Measurements from ENCODE around the gene SP140.

Gene SP140

DNA sequence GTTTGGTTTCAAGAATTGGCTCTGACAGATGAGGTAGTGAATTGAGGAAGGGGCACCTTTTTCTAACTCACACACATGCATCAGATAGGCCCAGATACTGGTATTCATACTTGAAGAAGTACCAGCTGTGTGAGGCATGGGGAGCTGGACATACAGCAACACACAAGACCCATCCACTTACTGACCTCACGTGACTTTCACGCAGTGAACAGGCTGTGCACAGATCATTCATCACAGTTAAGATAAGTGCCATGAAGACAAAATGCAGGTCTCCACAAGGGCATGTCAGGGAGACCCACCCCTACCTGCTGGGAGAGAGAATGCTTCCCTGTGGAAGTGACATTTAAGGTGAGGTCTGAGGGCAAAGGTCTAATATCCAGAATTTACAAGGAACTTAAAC lies 44.3 kb upstream of the SP140 start:
- H3K27ac ChIP-seq (ENCODE audit: low read length, poor library complexity, severe bottlenecking): no peak overlapping the region
- peak overlapping the region in 1 of 2 experiments; percentile 26 for H3K14ac ChIP-seq (ENCODE audit: low read length in 2 of 2)
- H2BK5ac ChIP-seq (ENCODE audit: low read depth, low read length, poor library complexity, severe bottlenecking): no peak overlapping the region
- no peaks in the 10 kb centered on the region for H3K4me1 ChIP-seq (ENCODE audit: control insufficient read depth, insufficient read depth, low read depth, low read length)
- H4K8ac ChIP-seq (ENCODE audit: low read length): no peak overlapping the region
- no peak overlapping the region for H2AK5ac ChIP-seq (ENCODE audit: low read length, severe bottlenecking)
- H3K9me3 ChIP-seq (ENCODE audit: control insufficient read depth, low read length): no peaks in the 10 kb centered on the region
- no peak for DNase-seq
- H3K9ac ChIP-seq (ENCODE audit: low read length): no peak overlapping the region
- H2BK15ac ChIP-seq (ENCODE audit: low read depth, poor library complexity, severe bottlenecking): no peak overlapping the region
- H3K18ac ChIP-seq (ENCODE audit: low read depth in 1 of 2, low read length in 2 of 2): no peak overlapping the region
- no peak overlapping the region for H2BK12ac ChIP-seq (ENCODE audit: low read length in 2 of 2)
- no peak overlapping the region for H2AFZ ChIP-seq (ENCODE audit: low read depth, low read length)
- H2BK120ac ChIP-seq (ENCODE audit: low read depth, low read length): no peak overlapping the region
- WGBS: 91% methylated on average over 2 of the region's 2 CpGs
- H3K4me2 ChIP-seq (ENCODE audit: low read length, poor library complexity, severe bottlenecking): no peak overlapping the region
- no peak overlapping the region for H3K4me3 ChIP-seq (ENCODE audit: insufficient read depth in 1 of 2, low read depth in 1 of 2, low read length in 2 of 2)
- no peaks in the 10 kb centered on the region for H3K79me1 ChIP-seq (replicated peaks; ENCODE audit: low read length, poor library complexity, severe bottlenecking)
- peaks cover 30 to 84% of the 10 kb centered on the region in 2 experiments for H3K36me3 ChIP-seq (ENCODE audit: control insufficient read depth in 1 of 2, insufficient read depth in 2 of 2, low read depth in 1 of 2, low read length in 2 of 2)
- H3K23ac ChIP-seq (ENCODE audit: low read length in 2 of 2): no peak overlapping the region
- no peak overlapping the region for H4K91ac ChIP-seq (ENCODE audit: low read length)
- H3K27me3 ChIP-seq (ENCODE audit: control insufficient read depth in 1 of 2, insufficient read depth in 1 of 2, low read length in 2 of 2): no peaks in the 10 kb centered on the region
- no peak overlapping the region for H3K4ac ChIP-seq (ENCODE audit: low read depth in 1 of 2, low read length in 2 of 2)

DNA sequence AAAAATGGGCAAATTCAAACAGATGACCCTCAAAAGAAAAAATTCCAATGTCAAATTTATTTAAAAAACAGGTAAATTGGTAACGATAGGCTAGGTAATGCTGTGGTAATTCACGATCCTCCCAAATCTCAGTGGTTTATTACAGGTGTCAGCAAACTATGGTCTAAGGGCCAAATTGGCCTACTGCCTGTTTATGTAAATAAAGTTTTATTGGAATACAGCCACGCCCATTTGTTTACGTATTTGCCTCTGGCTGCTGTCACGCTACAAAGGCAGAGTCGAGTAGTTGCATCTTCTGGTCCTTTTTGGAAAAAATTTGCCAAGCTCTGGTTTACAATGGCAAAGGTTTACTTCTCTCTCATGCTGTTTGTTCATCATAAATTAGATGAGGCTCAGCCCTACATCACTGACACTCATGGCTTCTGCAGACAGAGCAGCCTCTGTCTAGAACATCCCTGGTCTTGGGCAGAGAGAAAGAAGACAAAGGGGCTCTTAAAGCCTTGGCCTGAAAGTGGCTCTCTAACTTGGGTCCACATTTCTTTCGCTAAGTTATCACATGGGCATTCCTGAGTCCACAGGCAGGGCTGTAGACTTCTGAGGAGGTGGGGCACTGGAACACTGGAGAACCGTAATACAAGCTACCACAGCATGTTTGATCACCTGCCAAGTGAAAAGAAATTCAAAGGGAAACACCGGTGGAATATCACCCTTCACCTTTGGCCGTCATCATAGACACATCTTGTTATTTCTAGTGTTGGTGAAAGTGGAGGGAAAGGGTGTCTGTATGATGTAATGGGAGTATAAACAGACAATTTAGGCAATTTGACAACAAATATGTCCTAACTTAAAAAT lies 40.6 kb upstream of the SP140 start:
- Histone ChIP-seq H3K4me2 (ENCODE audit: low read length, poor library complexity, severe bottlenecking) (no peak overlapping the region), H3K27ac (ENCODE audit: low read length, poor library complexity, severe bottlenecking) (no peak overlapping the region), H4K8ac (ENCODE audit: low read length) (no peak overlapping the region), H2BK12ac (ENCODE audit: low read length in 2 of 2) (no peak overlapping the region), H3K9me3 (ENCODE audit: control insufficient read depth, low read length) (no peaks in the 10 kb centered on the region), H3K4me3 (ENCODE audit: insufficient read depth in 1 of 2, low read depth in 1 of 2, low read length in 2 of 2) (no peak overlapping the region), H3K36me3 (ENCODE audit: control insufficient read depth in 1 of 2, insufficient read depth in 2 of 2, low read depth in 1 of 2, low read length in 2 of 2) (peaks cover 14 to 53% of the 10 kb centered on the region in 2 experiments), H2AFZ (ENCODE audit: low read depth, low read length) (no peak overlapping the region), H3K4me1 (ENCODE audit: control insufficient read depth, insufficient read depth, low read depth, low read length) (no peaks in the 10 kb centered on the region), H2BK120ac (ENCODE audit: low read depth, low read length) (no peak overlapping the region), H3K23ac (ENCODE audit: low read length in 2 of 2) (no peak overlapping the region), H3K4ac (ENCODE audit: low read depth in 1 of 2, low read length in 2 of 2) (no peak overlapping the region), H3K9ac (ENCODE audit: low read length) (no peak overlapping the region), H3K18ac (ENCODE audit: low read depth in 1 of 2, low read length in 2 of 2) (no peak overlapping the region), H2AK5ac (ENCODE audit: low read length, severe bottlenecking) (no peak overlapping the region), H3K27me3 (ENCODE audit: control insufficient read depth in 1 of 2, insufficient read depth in 1 of 2, low read length in 2 of 2) (no peaks in the 10 kb centered on the region), H3K79me1 (replicated peaks; ENCODE audit: low read length, poor library complexity, severe bottlenecking) (no peaks in the 10 kb centered on the region), H2BK5ac (ENCODE audit: low read depth, low read length, poor library complexity, severe bottlenecking) (no peak overlapping the region), H4K91ac (ENCODE audit: low read length) (no peak overlapping the region), H3K14ac (ENCODE audit: low read length in 2 of 2) (no peak overlapping the region), H2BK15ac (ENCODE audit: low read depth, poor library complexity, severe bottlenecking) (no peak overlapping the region)
- WGBS: 78% methylated on average over 8 of the region's 10 CpGs
- no peak for DNase-seq

DNA sequence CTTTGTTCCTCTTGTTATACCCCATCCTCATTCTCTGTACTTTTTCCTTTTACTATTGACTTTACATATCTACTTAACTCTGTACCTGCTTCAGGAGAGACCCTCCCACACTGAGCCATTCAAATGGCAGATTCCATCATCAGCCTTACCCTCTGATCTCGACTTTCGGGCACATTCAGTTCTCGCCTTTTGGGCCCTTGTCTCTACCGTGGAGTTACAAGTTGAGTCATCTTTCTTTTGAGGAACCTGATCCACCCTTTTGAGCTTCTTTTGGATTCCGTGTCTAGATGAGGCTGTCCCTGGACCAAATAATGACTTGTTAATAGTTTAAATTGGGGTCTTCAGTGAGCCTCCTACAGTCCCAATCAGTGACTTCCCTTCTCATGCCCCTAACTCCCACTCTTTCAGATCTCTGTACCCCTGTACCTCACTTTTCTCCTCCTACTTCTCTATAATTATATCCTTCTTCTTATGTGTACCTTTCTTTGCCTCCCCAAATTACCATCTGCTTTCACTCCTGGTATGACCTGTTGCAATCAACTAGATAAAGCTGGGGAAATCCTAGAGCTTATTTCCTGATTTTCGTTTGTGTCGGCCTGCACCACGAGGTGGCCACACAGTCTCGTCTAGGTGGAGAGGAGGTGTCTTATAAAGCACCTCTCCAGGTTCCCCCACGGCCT lies 23.0 kb upstream of the SP140 start:
- H2BK120ac ChIP-seq (ENCODE audit: low read depth, low read length): no peak overlapping the region
- no peak overlapping the region for H2AK5ac ChIP-seq (ENCODE audit: low read length, severe bottlenecking)
- H3K9ac ChIP-seq (ENCODE audit: low read length): no peak overlapping the region
- no peak overlapping the region for H3K4ac ChIP-seq (ENCODE audit: low read depth in 1 of 2, low read length in 2 of 2)
- H2BK15ac ChIP-seq (ENCODE audit: low read depth, poor library complexity, severe bottlenecking): no peak overlapping the region
- peaks cover 5% of the 10 kb centered on the region for H3K9me3 ChIP-seq (ENCODE audit: control insufficient read depth, low read length)
- H3K23ac ChIP-seq (ENCODE audit: low read length in 2 of 2): no peak overlapping the region
- no peak overlapping the region for H3K18ac ChIP-seq (ENCODE audit: low read depth in 1 of 2, low read length in 2 of 2)
- 97% methylated on average over 10 of the region's 10 CpGs for WGBS
- H3K14ac ChIP-seq (ENCODE audit: low read length in 2 of 2): no peak overlapping the region
- H3K27me3 ChIP-seq (ENCODE audit: control insufficient read depth in 1 of 2, insufficient read depth in 1 of 2, low read length in 2 of 2): no peaks in the 10 kb centered on the region
- H4K8ac ChIP-seq (ENCODE audit: low read length): no peak overlapping the region
- H3K36me3 ChIP-seq (ENCODE audit: control insufficient read depth in 1 of 2, insufficient read depth in 2 of 2, low read depth in 1 of 2, low read length in 2 of 2): peaks cover 31 to 94% of the 10 kb centered on the region in 2 experiments
- no peak for DNase-seq
- H3K4me2 ChIP-seq (ENCODE audit: low read length, poor library complexity, severe bottlenecking): no peak overlapping the region
- no peak overlapping the region for H3K4me3 ChIP-seq (ENCODE audit: insufficient read depth in 1 of 2, low read depth in 1 of 2, low read length in 2 of 2)
- H3K79me1 ChIP-seq (replicated peaks; ENCODE audit: low read length, poor library complexity, severe bottlenecking): no peaks in the 10 kb centered on the region
- H3K4me1 ChIP-seq (ENCODE audit: control insufficient read depth, insufficient read depth, low read depth, low read length): no peaks in the 10 kb centered on the region
- H2AFZ ChIP-seq (ENCODE audit: low read depth, low read length): no peak overlapping the region
- H4K91ac ChIP-seq (ENCODE audit: low read length): no peak overlapping the region
- H2BK5ac ChIP-seq (ENCODE audit: low read depth, low read length, poor library complexity, severe bottlenecking): no peak overlapping the region
- H2BK12ac ChIP-seq (ENCODE audit: low read length in 2 of 2): no peak overlapping the region
- H3K27ac ChIP-seq (ENCODE audit: low read length, poor library complexity, severe bottlenecking): no peak overlapping the region

DNA sequence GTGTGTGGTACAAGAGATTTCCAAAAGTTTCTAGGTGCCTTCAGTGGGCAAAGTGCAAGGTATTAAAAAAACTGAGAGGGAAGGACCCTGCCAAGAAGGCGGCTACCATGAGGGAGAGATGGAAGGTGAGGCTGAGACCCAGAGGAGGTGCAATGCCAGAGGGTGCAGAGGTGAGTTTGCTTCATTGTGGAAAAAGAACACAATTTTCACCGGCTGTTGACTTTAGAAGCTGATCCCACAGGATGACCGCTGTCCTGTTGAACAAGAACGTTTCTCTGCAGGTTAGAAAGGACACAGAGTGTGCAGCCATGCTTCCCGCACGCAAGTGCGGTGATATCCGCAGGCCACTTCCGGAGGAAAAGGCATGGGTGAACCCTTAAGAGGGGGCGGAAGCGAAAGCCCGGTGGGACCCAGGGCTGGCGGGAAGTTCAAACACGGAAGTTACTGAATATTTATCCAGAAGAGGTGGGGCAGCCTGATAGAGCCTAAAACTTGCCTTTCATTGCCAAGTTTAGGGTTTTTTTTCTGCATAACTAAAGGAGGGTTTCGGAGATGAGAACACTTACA lies 22.3 kb upstream of the SP140 start:
- no peak overlapping the region for H3K27ac ChIP-seq (ENCODE audit: low read length, poor library complexity, severe bottlenecking)
- no peak overlapping the region for H4K91ac ChIP-seq (ENCODE audit: low read length)
- 96% methylated on average over 14 of the region's 15 CpGs for WGBS

More for the DNA sequence above, 22.3 kb upstream of the SP140 start:
- H2BK120ac ChIP-seq (ENCODE audit: low read depth, low read length): no peak overlapping the region
- no peak overlapping the region for H3K18ac ChIP-seq (ENCODE audit: low read depth in 1 of 2, low read length in 2 of 2)
- H4K8ac ChIP-seq (ENCODE audit: low read length): no peak overlapping the region
- no peak overlapping the region for H3K4me2 ChIP-seq (ENCODE audit: low read length, poor library complexity, severe bottlenecking)
- no peak overlapping the region for H2BK5ac ChIP-seq (ENCODE audit: low read depth, low read length, poor library complexity, severe bottlenecking)
- no peak overlapping the region for H3K4ac ChIP-seq (ENCODE audit: low read depth in 1 of 2, low read length in 2 of 2)
- H3K4me3 ChIP-seq (ENCODE audit: insufficient read depth in 1 of 2, low read depth in 1 of 2, low read length in 2 of 2): no peak overlapping the region
- no peak for DNase-seq
- H2AFZ ChIP-seq (ENCODE audit: low read depth, low read length): no peak overlapping the region
- H3K4me1 ChIP-seq (ENCODE audit: control insufficient read depth, insufficient read depth, low read depth, low read length): no peaks in the 10 kb centered on the region
- H2BK12ac ChIP-seq (ENCODE audit: low read length in 2 of 2): no peak overlapping the region
- no peaks in the 10 kb centered on the region for H3K79me1 ChIP-seq (replicated peaks; ENCODE audit: low read length, poor library complexity, severe bottlenecking)
- no peak overlapping the region for H3K14ac ChIP-seq (ENCODE audit: low read length in 2 of 2)
- no peak overlapping the region for H2BK15ac ChIP-seq (ENCODE audit: low read depth, poor library complexity, severe bottlenecking)
- H3K23ac ChIP-seq (ENCODE audit: low read length in 2 of 2): no peak overlapping the region
- H3K27me3 ChIP-seq (ENCODE audit: control insufficient read depth in 1 of 2, insufficient read depth in 1 of 2, low read length in 2 of 2): no peaks in the 10 kb centered on the region
- peaks cover 1% of the 10 kb centered on the region for H3K9me3 ChIP-seq (ENCODE audit: control insufficient read depth, low read length)
- no peak overlapping the region for H2AK5ac ChIP-seq (ENCODE audit: low read length, severe bottlenecking)
- peaks cover 27 to 94% of the 10 kb centered on the region in 2 experiments for H3K36me3 ChIP-seq (ENCODE audit: control insufficient read depth in 1 of 2, insufficient read depth in 2 of 2, low read depth in 1 of 2, low read length in 2 of 2)
- H3K9ac ChIP-seq (ENCODE audit: low read length): no peak overlapping the region

Data from mesenchymal stem cell (in vitro differentiated cells and primary cell).